GM23338 (cell line): Measurements from ENCODE around the gene BRAF.

ENCODE experiments used
- CREB1 ChIP-seq: fragments of 250-450 bp; sonication (Bioruptor Pico); IDR thresholded peaks from 2 replicates; pipeline ENCODE4 v1.5.0; 2020; ENCODE audit warnings: low read depth, mild to moderate bottlenecking, moderate library complexity
- CTCF ChIP-seq, 2 experiments: fragments of 200-600 bp in 1 of 2; sonication (generic) in 1 of 2; conservative IDR thresholded peaks; 2 replicates each; pipeline versions ENCODE4 v1.5.1 to v1.6.1; 2016 to 2017; ENCODE audit warnings: antibody characterized with exemption in 2 of 2, low read depth in 2 of 2, mild to moderate bottlenecking in 2 of 2, moderate library complexity in 1 of 2
- EZH2phosphoT487 ChIP-seq: fragments of 200-600 bp; sonication (generic); IDR thresholded peaks from one replicate; pipeline ENCODE4 v1.8.1; 2018; ENCODE audit warnings: antibody characterized with exemption; ENCODE audit not compliant: unreplicated experiment
- REST ChIP-seq: IDR thresholded peaks from one replicate; pipeline ENCODE4 v1.6.1; 2018; ENCODE audit warnings: antibody characterized with exemption; ENCODE audit not compliant: unreplicated experiment

- TF ChIP-seq CTCF (conservative IDR thresholded peaks at IDR 0.05; ENCODE audit: low read depth in 2 of 2) (no peak), CREB1 (no peak), REST (no peak), EZH2phosphoT487 (no peak)
Observed at GRCh38 chr7:140873434-140873833, 51.3 kb downstream of the BRAF start.
